SIG-M5 (cell line): ENCODE data around the gene TRIAP1.
A peak's percentile ranks its signal among the peaks of the same experiment; 100 is the strongest.
"Not testable (repeated sequence)": the region's sequence is repeated elsewhere in the genome, so short reads cannot be mapped to it uniquely, and the experiment has no call there.

Experiments
- DNase-seq: peaks from one replicate; lab custom pipeline; 2025; lab: John Stamatoyannopoulos, UW

The TRIAP1 gene

DNA sequence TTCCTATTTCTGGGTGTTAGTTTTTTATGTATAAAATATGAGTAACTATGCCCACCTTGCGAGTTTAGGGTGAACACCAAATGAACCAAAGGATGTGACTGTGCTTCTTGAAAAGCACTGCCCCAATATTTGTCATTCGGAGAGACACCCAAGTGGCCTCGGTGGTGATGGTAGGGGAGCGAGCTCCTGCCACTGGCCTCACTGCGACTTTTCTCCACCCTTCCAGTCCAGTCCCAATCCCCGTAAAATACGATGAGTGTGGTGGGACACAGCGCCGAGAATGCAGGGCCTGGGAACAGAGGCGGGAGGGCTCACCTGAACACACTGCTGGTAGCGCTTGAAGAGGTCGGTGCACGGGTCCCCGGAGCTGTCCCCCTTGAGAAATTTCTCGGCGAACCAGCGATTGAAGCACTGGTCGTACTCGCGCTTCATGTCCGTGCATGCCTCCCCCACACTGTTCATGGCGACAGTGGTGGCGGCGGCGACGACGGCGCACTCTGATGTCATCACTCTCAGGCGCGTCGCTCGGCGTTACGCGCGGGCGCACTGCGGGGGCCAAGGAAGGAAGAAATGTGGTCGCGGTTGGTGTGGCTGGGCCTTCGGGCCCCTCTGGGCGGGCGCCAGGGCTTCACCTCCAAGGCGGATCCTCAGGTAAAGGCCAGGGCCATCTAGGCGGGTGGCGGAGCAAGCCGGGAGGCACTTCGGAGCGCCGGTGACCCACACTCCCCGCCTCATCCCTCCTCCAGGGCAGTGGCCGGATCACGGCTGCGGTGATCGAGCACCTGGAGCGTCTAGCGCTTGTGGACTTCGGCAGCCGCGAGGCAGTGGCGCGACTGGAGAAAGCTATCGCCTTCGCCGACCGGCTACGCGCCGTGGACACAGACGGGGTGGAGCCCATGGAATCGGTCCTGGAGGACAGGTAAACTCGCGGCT is at the start of gene TRIAP1, which contains the start of gene GATC:
TSS of gene TRIAP1 (minus strand) at position 474 of the 933 bp plus-strand sequence. CDS start at position 462, 12 bp downstream.
TSS of gene GATC (plus strand) at position 534 of the 933 bp plus-strand sequence. CDS start at position 571, 37 bp downstream.
- DNase-seq: no peak

DNA sequence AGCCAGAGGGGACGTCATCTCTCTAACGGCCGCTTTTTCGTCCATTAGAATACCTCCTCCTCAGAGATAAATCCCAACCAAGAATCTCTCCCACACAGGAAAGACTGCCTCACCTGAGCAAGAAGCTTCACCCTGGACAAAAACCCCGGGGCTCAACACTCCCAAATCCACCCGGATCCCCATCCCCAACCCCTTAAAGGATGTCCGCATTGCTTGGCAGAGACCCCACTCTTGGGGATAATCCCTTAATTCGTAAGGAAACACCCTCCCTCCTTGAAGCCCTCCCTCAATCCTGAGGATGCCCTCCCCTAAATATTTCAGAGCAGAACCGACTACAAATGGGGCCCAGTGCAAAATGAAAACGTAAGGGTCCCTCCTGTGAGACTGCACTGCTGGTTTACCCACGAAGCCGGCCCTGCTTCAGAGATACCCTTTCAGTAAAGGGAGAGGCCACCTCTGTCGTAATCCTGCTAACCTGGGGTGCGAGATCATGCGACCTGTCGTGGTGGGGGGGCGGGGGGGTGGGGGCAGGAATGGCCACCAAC is 49.1 kb upstream of the TRIAP1 start:
- DNase-seq: no peak

DNA sequence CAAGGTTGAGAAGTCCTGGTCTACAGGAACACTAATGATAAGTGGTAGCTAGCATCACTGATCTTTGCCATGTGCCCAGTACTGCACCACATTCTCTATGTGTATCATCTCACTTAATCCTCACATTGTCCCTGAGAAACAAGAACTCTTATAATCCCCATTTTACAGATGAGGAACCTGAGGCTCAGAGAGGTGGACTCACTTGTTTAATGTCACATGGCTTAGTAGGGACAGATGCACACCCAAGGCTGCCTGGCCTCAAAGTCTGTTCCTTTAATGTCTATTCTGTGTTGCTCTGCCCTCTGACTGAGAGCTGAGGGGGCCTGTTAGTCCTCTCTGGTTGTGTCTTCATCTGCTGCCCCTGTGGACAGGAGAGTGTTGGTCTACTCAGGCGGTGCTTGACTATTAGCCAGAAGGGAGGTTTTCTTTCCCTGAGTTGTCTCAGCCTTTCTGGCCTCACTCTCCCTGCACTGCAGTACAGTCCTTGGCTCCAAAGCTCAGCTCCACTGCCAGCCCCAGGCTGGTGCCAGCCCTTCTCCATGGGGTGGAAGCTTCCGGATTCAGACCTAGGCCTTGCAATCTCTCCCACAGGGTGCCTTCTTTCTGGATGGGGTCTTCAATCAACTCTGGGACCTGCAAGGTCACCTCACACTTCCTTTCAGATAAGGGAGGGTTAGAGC is 44.8 kb upstream of the TRIAP1 start:
- no peak for DNase-seq

DNA sequence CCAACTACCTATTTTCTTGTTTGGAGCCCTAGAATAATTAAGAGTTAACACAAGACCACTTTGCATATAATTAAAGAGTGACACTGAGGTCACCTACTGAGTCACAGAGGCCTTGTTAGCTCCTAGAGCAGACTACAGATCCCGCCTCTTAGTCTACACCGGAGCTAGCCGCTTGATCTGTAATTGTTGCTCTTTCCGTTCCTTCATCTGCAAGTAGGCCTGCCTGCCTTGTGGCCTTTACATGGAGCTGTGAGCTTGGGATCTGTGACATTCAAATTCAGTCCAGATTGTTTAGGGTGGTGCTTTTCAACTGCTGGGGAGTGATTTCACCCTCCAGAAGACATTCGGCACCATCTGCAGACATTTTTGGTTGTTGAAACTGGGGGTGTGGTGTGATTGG is 44.1 kb upstream of the TRIAP1 start:
- DNase-seq: no peak

DNA sequence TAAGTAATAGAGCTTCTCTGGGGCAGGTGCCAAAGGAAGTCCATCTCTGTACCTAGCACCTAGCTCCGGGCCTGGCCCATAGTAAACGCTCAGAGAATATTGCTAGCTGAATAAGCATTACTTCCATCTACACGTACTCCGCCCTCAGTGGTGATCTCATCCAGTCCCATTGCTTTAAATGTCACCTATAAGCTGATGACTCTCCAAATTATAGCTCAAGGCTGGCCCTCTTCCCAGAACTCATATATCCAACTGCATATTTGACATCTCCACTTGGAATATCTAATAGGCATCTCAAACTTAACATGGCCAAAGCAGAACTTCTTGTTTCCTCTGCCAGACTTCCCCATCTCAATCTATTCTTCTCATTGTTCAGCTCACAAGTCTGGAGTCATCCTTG is 42.8 kb upstream of the TRIAP1 start:
- no peak for DNase-seq

DNA sequence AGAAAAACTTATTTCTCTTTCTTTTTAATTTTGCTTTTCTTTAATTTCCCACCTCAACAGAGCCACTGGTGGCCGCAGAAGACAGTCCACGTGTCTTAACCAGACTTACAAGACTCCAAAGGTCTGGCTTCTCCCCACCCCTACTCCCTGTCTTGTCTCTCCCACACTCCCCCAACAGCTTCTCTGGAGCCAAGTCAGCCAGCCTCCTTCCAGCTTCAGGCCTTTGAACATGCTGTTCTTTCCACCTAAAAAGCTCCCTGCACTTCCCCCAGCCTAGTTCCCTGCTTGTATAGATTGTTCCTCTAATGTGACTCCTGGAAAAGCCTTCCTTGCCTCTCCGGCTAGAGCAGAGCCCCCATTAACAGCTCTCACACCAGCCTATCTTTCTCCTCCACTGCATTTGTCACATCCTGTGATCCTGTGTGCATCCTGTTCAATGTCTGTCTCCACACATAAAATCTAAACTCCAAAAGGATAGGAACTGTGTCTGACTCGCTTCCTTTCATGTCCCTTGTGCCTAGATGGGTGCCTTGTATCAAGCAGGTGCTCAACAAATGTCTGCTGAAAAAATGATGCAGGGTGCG is 42.0 kb upstream of the TRIAP1 start:
- DNase-seq: no peak

DNA sequence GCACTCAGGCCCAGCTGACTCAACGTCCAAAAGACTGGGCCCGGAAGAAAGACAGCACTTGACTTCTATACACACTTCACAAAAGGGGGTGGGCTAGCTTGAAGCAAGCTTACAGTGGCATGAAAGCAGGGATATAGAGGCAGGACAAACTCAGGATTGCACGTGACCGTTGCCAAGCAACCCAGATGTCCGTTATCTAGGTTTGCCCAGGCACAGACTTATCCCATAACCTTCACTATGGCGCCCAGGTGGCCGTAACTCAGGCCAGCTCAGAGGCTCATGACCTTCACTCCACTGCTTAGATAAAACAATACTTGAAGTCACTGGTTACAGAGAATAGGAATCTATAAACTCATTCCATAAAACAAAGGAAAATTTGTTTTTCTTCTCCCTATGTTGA is 41.4 kb upstream of the TRIAP1 start:
- not testable (repeated sequence) for DNase-seq

DNA sequence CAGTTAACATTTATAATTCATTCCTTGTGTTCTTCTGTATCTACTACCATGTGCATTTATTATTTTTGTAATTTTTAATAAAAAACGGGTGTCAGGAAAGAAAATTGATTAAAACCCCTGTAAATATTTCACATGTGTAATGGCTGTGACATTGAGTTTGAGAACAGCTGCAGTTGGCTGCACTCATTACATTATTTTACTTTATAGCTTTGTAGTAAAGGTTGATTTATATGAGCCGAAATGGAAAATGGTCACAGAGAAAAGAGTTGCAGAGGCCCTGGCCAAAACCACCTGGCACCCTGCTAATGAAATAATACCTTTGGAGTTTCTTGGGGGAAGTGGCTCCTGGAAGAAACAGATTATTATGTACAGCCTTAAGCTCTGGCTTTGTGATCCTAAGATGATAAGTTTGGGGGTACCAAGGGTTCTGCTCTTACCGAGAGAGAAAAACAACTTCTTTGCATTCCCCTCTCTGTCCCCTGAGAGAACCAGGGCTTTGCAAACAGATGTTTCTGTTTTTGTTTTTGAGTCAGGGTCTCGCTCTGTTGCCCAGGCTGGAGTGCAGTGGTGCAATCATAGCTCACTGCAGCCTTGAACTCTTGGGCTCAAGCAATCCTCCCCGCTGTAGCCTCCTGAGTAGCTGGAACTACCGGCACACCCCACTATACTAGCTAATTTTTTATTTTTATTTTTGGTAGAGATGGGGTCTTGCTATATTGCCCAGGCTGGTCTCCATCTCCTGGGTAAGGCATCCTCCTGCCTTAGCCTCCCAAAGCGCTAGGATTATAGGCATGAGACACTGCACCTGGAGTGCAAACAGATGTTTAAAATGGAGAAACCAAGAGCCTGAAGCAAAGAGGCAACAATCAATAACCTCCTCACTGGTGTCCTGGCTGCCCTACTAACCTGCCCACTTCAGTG is 40.0 kb upstream of the TRIAP1 start:
- no peak for DNase-seq

DNA sequence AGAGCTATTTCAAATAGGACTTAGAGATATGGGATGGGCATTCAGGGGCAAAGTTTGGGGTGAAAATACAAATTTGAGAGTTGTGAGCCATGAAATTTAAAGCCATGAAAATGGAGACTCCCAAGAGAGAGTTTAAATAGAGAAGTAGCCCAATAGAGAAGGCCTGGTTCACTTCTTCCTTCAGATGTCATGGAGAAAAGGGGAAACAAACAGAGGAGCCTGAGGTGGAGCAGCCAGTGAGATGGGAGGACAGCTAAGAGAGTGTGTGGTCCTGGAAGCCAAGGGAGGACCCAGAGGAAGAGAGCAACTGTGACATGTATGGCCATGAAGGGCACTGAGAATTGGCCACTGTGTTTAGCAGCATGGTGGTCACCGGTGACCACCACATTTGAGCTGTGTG is 37.4 kb upstream of the TRIAP1 start:
- peak; percentile 4 for DNase-seq

DNA sequence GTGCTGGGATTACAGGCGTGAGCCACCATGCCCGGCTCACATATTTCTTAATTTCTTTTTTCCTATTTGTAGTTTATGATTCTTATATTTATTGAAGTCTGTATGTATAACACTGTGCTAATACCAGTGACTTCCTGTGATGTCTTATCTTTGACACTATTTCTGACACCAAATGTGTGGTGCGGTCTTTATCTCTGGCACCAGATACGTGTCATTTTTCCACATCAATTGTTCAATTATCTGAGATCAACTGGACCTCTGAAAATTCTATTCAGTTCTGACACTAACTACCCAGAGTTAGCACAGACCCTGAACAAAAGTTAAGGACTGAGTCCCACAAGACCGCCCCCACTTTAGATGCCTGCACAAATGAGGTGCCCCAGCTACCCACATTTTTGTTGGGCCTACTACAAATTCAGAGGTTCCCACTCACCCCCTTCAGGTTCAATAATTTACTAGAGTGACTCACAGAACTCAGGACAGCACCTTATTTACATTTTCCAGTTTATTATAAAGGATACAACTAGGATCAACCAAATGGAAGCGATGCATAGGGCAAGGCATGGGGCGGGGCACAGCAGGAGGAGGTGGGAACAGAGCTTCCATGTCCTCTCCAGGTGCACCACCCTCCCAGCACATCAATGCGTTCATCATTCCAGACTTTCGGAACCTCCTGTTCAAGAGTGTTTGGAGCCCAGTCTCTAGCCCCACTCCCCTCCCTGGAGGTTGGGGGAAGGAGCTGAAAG is 35.0 kb upstream of the TRIAP1 start:
- no peak for DNase-seq

DNA sequence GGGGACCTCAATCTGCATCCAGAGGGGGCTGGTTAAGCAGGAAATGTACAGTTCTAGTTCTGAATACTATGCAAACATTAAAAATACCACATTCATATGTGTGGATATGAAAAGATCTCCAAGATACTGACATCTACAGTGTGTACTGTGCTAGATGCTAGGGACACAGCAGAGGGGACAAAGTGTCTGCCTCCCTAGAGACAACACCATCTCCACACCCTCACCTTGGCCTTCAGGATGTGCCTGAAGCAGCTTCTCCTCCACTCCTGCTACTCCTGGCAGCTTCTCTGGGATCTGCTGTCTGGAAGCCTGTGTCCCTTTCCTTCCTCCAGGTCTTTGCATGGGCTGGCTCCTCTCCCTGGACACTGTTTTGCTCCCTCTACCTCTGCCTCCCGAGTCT is 34.0 kb upstream of the TRIAP1 start:
- DNase-seq: no peak

DNA sequence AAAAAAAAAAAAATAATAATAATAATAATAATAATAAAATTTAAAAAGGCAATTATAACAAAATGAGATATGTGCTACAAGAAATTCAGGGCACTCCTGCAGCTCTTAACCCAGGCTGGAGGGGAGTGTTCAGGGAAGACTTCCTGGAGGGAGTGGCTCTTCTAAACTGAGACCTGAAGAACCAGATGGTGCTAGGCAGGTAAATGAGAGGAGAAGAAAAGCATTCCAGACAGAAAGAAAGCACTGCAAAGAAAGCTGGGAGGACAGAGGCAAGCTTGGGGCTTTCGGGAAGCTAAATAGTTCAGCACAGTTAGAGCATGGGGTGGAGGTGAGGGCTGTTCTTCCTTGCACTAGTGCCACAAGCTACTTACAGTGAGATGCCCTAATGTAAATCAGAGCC is 33.3 kb upstream of the TRIAP1 start:
- DNase-seq: no peak

DNA sequence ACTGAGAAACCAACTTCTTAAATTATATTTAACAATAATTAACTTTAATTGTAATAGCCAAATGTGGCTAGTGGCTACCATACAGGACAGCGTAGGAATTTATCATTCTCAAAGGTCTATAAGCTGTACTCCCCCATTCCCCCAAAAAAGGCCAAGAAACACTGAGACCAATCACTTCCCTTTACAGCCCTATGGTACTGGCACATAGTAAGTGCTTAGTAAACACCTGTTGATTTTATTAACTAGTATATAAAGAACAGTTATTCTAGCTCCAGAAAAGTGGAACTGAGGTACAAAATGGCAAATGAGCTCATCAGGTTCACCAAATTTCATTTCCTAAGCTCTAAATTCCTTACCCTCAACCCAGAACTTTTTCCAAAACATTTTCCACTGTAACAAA is 29.5 kb upstream of the TRIAP1 start:
- no peak for DNase-seq

DNA sequence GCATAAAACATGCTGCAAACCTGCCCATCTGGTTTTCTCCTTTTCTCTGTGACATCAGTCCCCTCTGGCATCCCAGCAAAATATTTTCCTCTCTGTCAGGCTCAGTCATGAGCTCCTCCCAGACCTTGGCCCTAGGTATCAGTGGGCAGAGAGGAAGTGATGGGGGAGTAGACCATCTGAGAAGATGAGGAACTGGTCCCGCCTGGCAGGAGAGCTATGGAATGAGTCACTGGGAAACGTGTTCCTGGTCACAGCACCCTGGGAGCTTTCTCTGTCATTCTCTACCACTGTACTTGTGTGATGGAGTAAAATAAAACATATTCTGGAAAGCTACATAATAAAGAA is 28.4 kb upstream of the TRIAP1 start:
- peak; percentile 44 for DNase-seq

DNA sequence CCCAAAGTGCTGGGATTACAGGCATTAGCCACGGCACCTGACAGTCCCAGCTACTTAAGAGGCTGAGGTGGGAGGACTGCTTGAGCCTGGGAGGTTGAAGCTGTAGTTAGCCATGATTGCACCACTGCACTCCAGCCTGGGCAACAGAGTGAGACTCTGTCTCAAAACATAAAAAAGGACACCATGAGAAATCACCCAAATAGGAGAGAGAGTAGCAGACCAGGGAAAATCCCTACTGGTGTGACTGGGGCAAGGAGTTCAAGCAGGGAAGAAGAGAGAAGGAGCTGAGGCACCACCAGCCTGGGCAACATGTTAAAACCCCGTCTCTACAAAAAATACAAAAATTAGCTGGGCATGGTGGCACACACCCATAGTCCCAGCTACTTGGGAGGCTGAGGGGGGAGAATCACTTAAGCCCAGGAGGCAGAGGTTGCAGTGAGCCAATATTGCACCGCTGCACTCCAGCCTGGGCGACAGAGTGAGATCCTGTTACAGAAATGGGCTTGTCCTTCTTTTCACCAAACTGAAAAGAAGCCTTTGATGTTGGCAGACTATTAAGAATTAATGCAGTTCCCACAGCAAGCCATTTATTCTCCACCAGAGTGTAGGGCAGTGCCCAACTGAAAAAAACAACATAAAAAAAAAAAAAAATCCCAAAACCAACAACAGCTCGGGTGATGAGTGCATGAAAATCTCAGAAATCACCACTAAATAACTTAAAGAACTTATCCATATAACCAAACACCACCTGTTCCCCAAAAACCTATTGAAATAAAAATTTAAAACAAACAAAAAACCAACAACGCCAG is 27.8 kb upstream of the TRIAP1 start:
- DNase-seq: no peak

DNA sequence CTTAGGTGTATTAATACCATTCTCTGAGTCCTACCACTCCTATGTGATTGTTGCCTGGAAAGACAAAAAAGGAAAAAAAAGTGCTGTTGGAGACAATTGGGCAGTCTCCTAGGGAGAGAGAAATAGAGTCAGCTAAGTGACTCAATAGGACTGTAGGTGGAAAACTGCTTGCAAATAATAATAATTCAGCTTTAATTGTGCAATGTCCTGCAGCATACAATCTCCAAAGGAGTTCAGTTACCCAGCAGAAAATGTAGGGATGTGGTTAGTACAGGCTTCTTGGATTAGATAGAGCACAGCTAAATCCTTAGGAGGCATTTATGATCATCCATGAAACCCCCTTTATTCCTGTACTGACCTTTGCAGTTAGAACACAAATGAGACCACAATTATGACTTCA is 26.3 kb upstream of the TRIAP1 start:
- DNase-seq: no peak

DNA sequence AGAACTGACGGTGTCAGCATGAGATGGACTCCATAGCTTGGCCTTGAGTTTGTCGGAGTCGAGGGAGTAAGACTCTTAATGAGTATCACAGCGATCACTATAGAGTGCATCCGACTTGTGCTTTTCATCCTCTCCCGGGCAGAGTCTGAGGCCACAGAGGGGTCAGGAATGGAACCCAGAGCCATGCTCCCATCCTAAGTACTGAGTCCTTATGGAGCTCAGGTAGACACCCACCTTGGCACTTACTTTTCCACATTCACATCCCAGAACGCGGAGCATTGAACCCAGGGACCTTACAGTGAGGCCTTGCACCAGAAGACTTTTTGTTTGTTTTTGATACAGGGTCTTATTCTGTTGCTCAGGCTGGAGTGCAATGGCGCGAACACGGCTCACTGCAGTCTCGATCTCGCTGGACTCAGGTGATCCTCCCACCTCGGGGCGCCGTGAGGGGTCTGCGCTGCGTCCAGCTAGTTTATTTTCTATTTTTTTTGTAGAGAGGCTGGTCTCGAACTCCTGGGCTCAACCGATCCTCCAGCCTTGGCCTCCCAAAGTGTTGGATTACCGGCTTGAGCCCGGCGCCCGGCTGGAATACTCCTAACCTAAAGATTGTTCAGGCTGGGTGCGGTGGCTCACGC is 24.1 kb upstream of the TRIAP1 start:
- DNase-seq: no peak

DNA sequence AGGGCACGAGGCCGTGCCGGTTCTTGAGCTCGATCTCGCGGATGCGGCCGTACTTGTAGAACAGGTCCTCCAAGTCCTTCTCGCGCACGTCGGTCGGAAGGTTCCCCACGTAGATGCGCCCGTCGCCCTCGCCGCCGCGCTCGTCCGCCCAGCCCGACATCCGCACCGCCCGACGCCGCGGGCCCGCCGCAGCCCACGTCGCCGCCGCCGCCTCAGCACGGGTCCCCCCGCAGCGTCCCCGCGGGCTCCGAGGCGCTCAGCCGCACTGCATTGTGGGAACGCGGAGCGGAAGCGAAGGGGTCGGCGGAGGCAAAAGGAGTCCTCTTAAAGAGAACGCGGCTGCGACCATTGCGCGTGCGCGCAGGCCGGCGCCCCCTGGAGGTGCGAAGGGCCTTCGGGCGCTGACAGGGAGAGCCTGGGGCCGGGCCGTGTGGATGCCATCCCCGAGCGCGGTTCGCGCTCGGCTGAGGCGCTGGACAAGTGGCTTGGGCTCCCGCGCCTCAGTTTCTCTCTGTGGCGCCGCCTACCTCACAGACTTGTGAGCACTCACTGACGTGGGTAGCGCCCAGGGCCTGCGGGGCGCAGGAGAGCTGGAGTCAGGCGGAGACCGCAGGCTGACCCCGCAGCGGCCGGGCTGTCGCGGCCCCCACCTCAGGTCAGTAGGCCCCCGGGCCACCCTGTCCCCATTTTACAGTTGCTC is 23.4 kb upstream of the TRIAP1 start, which contains the start of gene SRSF9:
TSS of gene SRSF9 (minus strand) at position 299 of the 700 bp plus-strand sequence. CDS start at position 160, 139 bp downstream.
- DNase-seq: peak; percentile 74
